HG03060 (cell line): ENCODE measurements around the gene AZIN2.
"Not testable (repeated sequence)": the region's sequence is repeated elsewhere in the genome, so short reads cannot be mapped to it uniquely, and the experiment has no call there.

Experiments
- ATAC-seq: cut with Tn5 transposase; IDR thresholded peaks from one replicate; pipeline ENCODE4 v1.9.1; 2021; ENCODE audit warnings: low read depth, moderate number of reproducible peaks; ENCODE audit not compliant: unreplicated experiment

Gene AZIN2

GRCh38 chr1:33124647-33125046, 43.7 kb downstream of the AZIN2 start:
- not testable (repeated sequence) for ATAC-seq

- no peak for ATAC-seq
These were observed 45.6 kb downstream of the AZIN2 start for GRCh38 chr1:33126411-33127000.

GRCh38 chr1:33127001-33127823, 46.3 kb downstream of the AZIN2 start:
- ATAC-seq: peak; percentile 92

- no peak for ATAC-seq
These were observed 47.8 kb downstream of the AZIN2 start for GRCh38 chr1:33128781-33129180.

GRCh38 chr1:33130297-33130696, 49.3 kb downstream of the AZIN2 start:
- ATAC-seq: no peak

- no peak for ATAC-seq
These were observed 50.2 kb downstream of the AZIN2 start for GRCh38 chr1:33131191-33131590.

- no peak for ATAC-seq
These were observed 51.6 kb downstream of the AZIN2 start for GRCh38 chr1:33132549-33132948.

GRCh38 chr1:33133478-33134105, 52.6 kb downstream of the AZIN2 start:
- no peak for ATAC-seq

- ATAC-seq: not testable (repeated sequence)
These were observed 55.1 kb downstream of the AZIN2 start for GRCh38 chr1:33136041-33136440.

- no peak for ATAC-seq
These were observed 56.8 kb downstream of the AZIN2 start for GRCh38 chr1:33137800-33138199.

GRCh38 chr1:33140153-33141149, 59.5 kb downstream of the AZIN2 start:
- no peak for ATAC-seq

- ATAC-seq: no peak
These were observed 60.3 kb downstream of the AZIN2 start for GRCh38 chr1:33141216-33141615.

GRCh38 chr1:33141781-33142180, 60.8 kb downstream of the AZIN2 start:
- no peak for ATAC-seq

- ATAC-seq: no peak
These were observed 61.6 kb downstream of the AZIN2 start for GRCh38 chr1:33142483-33143064.

- ATAC-seq: no peak
These were observed 62.2 kb downstream of the AZIN2 start for GRCh38 chr1:33143176-33143575.

- no peak for ATAC-seq
These were observed 62.7 kb downstream of the AZIN2 start for GRCh38 chr1:33143698-33144097.

GRCh38 chr1:33146003-33146402, 65.0 kb downstream of the AZIN2 start:
- ATAC-seq: no peak

GRCh38 chr1:33147275-33147996, 66.5 kb downstream of the AZIN2 start:
- no peak for ATAC-seq

- no peak for ATAC-seq
These were observed 67.0 kb downstream of the AZIN2 start for GRCh38 chr1:33147997-33148314.

- ATAC-seq: no peak
These were observed 67.7 kb downstream of the AZIN2 start for GRCh38 chr1:33148615-33149014.
